Ascending aorta (tissue), 2 donors: ENCODE measurements around the gene PLIN1. TPM values are rescaled to one million over a fixed set of nuclear protein-coding genes. Genes with fewer than 3 reads are reported as not detected.

Experiments
- DNase-seq, 2 donors: peaks; one replicate each; pipeline ENCODE4 v3.0.0-alpha.2; 2019; ENCODE audit warnings: low spot score in 2 of 2
- H3K27ac ChIP-seq, 2 donors: fragments of 200-600 bp; sonication (generic); one replicate each; pipeline ENCODE4 v1.5.1; 2016 to 2017; ENCODE audit warnings: mild to moderate bottlenecking in 1 of 2
- H3K27me3 ChIP-seq: fragments of 200-600 bp; sonication (generic); one replicate; pipeline ENCODE4 v1.5.1; 2017
- H3K36me3 ChIP-seq, 2 donors: fragments of 200-600 bp; sonication (generic); one replicate each; pipeline ENCODE4 v1.5.1; 2016
- H3K4me1 ChIP-seq, 2 donors: fragments of 200-600 bp; sonication (generic); one replicate each; pipeline ENCODE4 v1.5.1; 2016 to 2017; ENCODE audit warnings: mild to moderate bottlenecking in 1 of 2
- H3K4me3 ChIP-seq, 2 donors: fragments of 200-600 bp; sonication (generic); one replicate each; pipeline ENCODE4 v1.5.1; 2016 to 2017; ENCODE audit warnings: mild to moderate bottlenecking in 1 of 2
- H3K9me3 ChIP-seq, 2 donors: fragments of 200-600 bp; sonication (generic); one replicate each; pipeline ENCODE4 v1.5.1; 2016
- CTCF ChIP-seq, 3 experiments: fragments of 200-600 bp in 2 of 3; fragments of 450-650 bp in 1 of 3; sonication (generic) in 2 of 3; IDR thresholded peaks; one replicate each; pipeline ENCODE4 v1.5.1; 2016 to 2019; ENCODE audit warnings: antibody characterized with exemption in 3 of 3, mild to moderate bottlenecking in 1 of 3, moderate library complexity in 1 of 3
- intact Hi-C: fragments of 100-400 bp; cut with DNase I; formaldehyde crosslinking; loops from one replicate; pipeline ENCODE4 v1.15.1; 2023
- total RNA-seq: library from RNA; depleted of rRNA; stranded (reverse); fragments of >200 nt; gene quantifications from one replicate; pipeline ENCODE4 v1.1.0, GENCODE V29; 2016

The PLIN1 gene
- 39.3 TPM for total RNA-seq

DNA sequence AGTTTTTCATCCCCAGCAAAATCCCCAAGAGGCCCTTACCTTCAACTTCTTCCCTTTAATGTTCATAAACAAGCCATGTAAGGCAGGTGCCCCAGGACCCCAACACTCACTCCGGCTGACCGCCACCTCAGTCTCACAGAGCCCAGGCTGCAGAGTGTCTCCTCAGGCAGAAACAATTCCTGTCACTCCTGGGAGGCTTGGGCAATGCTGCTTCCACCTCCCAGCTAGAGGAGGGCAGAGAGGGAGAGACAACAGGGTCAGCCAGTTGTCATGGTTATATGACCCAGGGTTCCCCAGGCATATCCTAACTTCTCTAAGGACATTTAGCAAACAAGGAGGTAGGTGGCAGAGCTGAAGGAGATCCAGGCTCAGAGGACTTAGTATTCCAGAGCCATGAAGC, at the start of gene PLIN1:
TSS of gene PLIN1 (minus strand) at position 156 of the 400 bp plus-strand sequence. CDS start 1,878 bp downstream, outside the sequence.
- Histone ChIP-seq H3K4me3 (no peak within 1 kb of the TSS), H3K27ac (peak within 1 kb of the TSS; percentile 66 to 82), H3K4me1 (peaks cover 0 to 29% of the 10 kb centered on the region in 2 donors), H3K36me3 (peaks cover 11 to 17% of the 10 kb centered on the region in 2 donors), H3K27me3 (no peaks in the 10 kb centered on the region), H3K9me3 (no peaks in the 10 kb centered on the region)
- no peak for DNase-seq
- intact Hi-C loops: loop anchor here (10.0 kb wide), 1 partner anchor 216 kb away; the partner anchor contains the start of gene AP3S2
- TF ChIP-seq CTCF (IDR thresholded peaks at IDR 0.05): no peak

- H3K27ac ChIP-seq: peak overlapping the region in 1 of 2 donors; percentile 21
- no peak for DNase-seq
- H3K4me1 ChIP-seq: no peaks in the 10 kb centered on the region
- no peak overlapping the region for H3K4me3 ChIP-seq
- intact Hi-C loops: no loop called here
- TF ChIP-seq CTCF (IDR thresholded peaks at IDR 0.05): no peak
- no peaks in the 10 kb centered on the region for H3K9me3 ChIP-seq
- no peaks in the 10 kb centered on the region for H3K36me3 ChIP-seq
- H3K27me3 ChIP-seq: no peaks in the 10 kb centered on the region
Measured at GRCh38 chr15:89728254-89728653, 49.1 kb upstream of the PLIN1 start.

GRCh38 chr15:89725064-89725463, 45.9 kb upstream of the PLIN1 start:
- H3K9me3 ChIP-seq: no peaks in the 10 kb centered on the region
- H3K27ac ChIP-seq: no peak overlapping the region
- no peak for DNase-seq
- intact Hi-C loops: no loop called here
- no peaks in the 10 kb centered on the region for H3K36me3 ChIP-seq
- H3K4me3 ChIP-seq: no peak overlapping the region
- no peaks in the 10 kb centered on the region for H3K4me1 ChIP-seq
- H3K27me3 ChIP-seq: no peaks in the 10 kb centered on the region
- no peak for TF ChIP-seq CTCF (IDR thresholded peaks at IDR 0.05)

DNA sequence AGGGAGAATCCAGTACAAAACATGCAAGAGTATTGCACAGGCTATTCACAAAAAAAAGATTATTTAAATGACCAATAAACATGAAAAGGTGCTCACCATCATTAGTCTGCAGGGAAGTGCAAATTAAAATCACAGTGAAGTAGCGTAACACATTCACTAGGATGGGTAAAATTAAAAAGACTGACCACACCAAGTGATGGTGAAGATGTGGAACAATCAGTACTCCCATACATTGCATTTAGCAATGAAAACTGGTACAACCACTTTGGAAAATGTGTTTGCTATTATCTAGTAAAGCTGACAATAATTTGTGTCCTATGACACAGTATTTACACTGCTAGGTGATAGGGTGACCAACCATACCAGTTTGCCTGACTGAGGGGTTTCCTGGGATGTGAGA, 45.5 kb upstream of the PLIN1 start:
- H3K27ac ChIP-seq: no peak overlapping the region
- H3K4me3 ChIP-seq: no peak overlapping the region
- intact Hi-C loops: no loop called here
- TF ChIP-seq CTCF (IDR thresholded peaks at IDR 0.05): no peak
- no peaks in the 10 kb centered on the region for H3K9me3 ChIP-seq
- DNase-seq: no peak
- H3K27me3 ChIP-seq: no peaks in the 10 kb centered on the region
- H3K36me3 ChIP-seq: no peaks in the 10 kb centered on the region
- H3K4me1 ChIP-seq: no peaks in the 10 kb centered on the region

- intact Hi-C loops: no loop called here
Measured at GRCh38 chr15:89723031-89723430, 43.9 kb upstream of the PLIN1 start.

More at GRCh38 chr15:89723031-89723430, 43.9 kb upstream of the PLIN1 start:
- Histone ChIP-seq H3K27ac (no peak overlapping the region), H3K4me3 (no peak overlapping the region), H3K27me3 (no peaks in the 10 kb centered on the region), H3K9me3 (no peaks in the 10 kb centered on the region), H3K36me3 (no peaks in the 10 kb centered on the region), H3K4me1 (no peaks in the 10 kb centered on the region)
- TF ChIP-seq CTCF (IDR thresholded peaks at IDR 0.05): no peak
- no peak for DNase-seq
